Measurements from ENCODE around the gene ME1. TPM values are rescaled to one million over a fixed set of nuclear protein-coding genes. Genes with fewer than 3 reads are reported as not detected.

ME1 gene
- total RNA-seq, 3 donors from 2014 or later, result 2.6 to 10.4 (median 7.3) TPM

DNA sequence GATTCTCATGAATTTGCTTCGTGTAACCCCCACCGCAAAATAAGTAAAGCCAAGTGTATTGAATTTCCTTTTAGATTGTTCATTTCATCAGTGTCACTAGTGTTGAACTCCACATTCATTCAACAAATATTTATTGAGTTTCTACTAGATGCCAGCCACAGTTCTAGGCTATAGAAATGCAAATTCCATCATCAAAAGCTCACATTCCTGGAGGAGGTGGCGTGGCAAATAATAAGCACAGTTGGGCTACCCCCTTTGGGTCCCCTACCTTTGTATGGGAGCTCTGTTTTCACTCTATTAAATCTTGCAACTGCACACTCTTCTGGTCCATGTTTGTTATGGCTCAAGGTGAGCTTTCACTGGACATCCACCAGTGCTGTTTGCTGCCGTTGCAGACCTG lies 12.7 kb upstream of the ME1 start:
- no peaks in the 10 kb centered on the region for H3K36me3 ChIP-seq (ENCODE audit: low read depth)
- no peaks in the 10 kb centered on the region for H3K9me3 ChIP-seq
- H3K4me1 ChIP-seq (ENCODE audit: low read depth), result no peaks in the 10 kb centered on the region
- no peak for DNase-seq
- intact Hi-C loops (cut with DNase I, micrococcal nuclease), result no loop called here
- TF ChIP-seq, protein P1, sequence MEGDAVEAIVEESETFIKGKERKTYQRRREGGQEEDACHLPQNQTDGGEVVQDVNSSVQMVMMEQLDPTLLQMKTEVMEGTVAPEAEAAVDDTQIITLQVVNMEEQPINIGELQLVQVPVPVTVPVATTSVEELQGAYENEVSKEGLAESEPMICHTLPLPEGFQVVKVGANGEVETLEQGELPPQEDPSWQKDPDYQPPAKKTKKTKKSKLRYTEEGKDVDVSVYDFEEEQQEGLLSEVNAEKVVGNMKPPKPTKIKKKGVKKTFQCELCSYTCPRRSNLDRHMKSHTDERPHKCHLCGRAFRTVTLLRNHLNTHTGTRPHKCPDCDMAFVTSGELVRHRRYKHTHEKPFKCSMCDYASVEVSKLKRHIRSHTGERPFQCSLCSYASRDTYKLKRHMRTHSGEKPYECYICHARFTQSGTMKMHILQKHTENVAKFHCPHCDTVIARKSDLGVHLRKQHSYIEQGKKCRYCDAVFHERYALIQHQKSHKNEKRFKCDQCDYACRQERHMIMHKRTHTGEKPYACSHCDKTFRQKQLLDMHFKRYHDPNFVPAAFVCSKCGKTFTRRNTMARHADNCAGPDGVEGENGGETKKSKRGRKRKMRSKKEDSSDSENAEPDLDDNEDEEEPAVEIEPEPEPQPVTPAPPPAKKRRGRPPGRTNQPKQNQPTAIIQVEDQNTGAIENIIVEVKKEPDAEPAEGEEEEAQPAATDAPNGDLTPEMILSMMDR (IDR thresholded peaks at IDR 0.05), result no peak
- no peak overlapping the region for H3K4me3 ChIP-seq
- ATAC-seq, result no peak

DNA sequence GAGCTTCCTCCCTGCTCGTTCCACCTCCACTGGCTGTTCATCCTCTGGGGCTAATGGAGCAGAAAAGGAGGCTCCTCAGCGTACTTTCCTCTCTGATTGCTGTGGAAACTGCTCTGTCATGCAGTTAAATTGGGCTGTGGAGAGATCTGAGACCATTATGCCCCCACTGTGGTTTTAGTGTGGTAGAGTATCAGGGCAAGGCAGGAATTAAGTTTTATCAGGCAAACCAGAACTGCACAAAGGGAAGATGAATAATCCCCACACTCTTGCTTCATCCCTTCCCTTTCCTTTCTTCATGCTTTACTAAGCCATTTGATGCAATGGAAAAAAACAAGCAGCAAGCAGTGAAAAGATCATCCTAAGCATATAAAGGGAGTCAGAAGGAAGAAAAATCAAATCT lies 11.9 kb upstream of the ME1 start:
- TF ChIP-seq, protein P1 (IDR thresholded peaks at IDR 0.05), result no peak
- no peaks in the 10 kb centered on the region for H3K4me1 ChIP-seq (ENCODE audit: low read depth)
- H3K4me3 ChIP-seq, result no peak overlapping the region
- no peak for ATAC-seq
- H3K9me3 ChIP-seq, result no peaks in the 10 kb centered on the region
- DNase-seq, result no peak
- H3K36me3 ChIP-seq (ENCODE audit: low read depth), result no peaks in the 10 kb centered on the region
- intact Hi-C loops (cut with DNase I, micrococcal nuclease), result no loop called here

DNA sequence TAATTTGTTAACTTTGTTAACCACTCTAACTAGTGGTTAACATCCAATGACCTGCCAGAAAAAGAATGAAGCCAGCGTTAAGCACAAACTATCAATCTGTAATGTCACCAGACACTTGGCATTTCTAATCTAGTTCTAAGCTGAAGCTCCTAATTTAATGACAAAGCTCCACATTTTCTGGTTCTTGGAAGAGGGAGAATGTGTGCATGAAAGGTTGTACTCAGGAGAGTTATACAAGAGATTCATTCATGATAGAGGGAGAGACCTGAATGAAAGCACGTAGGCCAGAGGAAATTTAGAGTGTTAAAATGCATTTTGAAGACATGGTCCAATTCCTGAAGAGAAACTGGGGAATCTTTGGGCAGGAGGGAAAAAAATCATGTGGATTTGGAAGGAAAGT lies 8.3 kb upstream of the ME1 start:
- TF ChIP-seq, protein P1 (IDR thresholded peaks at IDR 0.05), result no peak
- H3K36me3 ChIP-seq (ENCODE audit: low read depth), result no peaks in the 10 kb centered on the region
- ATAC-seq, result no peak
- intact Hi-C loops (cut with DNase I, micrococcal nuclease), result no loop called here
- H3K4me3 ChIP-seq, result no peak overlapping the region
- no peaks in the 10 kb centered on the region for H3K9me3 ChIP-seq
- no peak for DNase-seq
- peaks cover 8% of the 10 kb centered on the region for H3K4me1 ChIP-seq (ENCODE audit: low read depth)

DNA sequence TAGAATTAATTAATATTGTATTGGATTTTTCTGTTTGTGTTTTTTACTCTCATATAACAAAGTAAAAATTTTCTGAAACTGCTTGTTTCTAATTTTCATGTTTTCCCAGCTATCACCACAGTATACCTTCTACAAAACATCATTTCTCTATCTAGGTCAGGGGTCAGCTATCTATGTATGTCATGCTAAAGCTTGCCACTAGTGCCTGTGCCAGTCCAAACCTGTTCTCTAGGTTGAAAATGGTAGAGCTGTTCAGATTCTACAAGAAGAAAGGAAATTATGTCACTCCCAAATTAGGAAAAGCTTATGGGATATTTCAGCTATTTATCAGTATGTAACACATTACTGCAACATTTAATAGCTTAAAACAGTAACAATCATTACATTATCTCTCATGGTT lies 5.8 kb upstream of the ME1 start:
- intact Hi-C loops (cut with DNase I, micrococcal nuclease), result no loop called here
- Histone ChIP-seq H3K9me3 (no peaks in the 10 kb centered on the region), H3K4me3 (no peak overlapping the region), H3K4me1 (ENCODE audit: low read depth) (peaks cover 9% of the 10 kb centered on the region), H3K36me3 (ENCODE audit: low read depth) (no peaks in the 10 kb centered on the region)
- TF ChIP-seq, protein P1 (IDR thresholded peaks at IDR 0.05), result no peak
- no peak for ATAC-seq
- DNase-seq, result no peak

DNA sequence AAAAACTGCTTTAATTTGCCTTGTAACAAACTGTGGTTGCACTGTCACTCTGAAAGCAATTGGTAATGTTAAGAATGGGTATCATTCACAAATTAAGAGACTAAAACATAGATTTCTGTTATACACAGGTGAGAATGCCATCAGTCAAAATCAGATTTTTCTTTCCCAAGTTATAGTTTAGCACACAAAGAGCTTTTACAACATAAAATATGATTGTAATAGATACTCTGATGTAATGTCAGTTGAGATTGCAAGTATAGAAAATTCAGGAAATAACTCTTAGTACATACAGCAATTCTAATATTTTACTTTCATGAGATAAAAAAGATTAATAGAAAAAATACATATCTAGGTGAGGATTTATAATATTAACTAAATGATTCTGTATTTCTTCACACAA lies 2.3 kb upstream of the ME1 start:
- peaks cover 19% of the 10 kb centered on the region for H3K4me1 ChIP-seq (ENCODE audit: low read depth)
- H3K4me3 ChIP-seq, result no peak overlapping the region
- intact Hi-C loops (cut with DNase I, micrococcal nuclease), result no loop called here
- no peak for ATAC-seq
- no peaks in the 10 kb centered on the region for H3K9me3 ChIP-seq
- TF ChIP-seq, protein P1 (IDR thresholded peaks at IDR 0.05), result no peak
- no peaks in the 10 kb centered on the region for H3K36me3 ChIP-seq (ENCODE audit: low read depth)
- DNase-seq, result no peak

DNA sequence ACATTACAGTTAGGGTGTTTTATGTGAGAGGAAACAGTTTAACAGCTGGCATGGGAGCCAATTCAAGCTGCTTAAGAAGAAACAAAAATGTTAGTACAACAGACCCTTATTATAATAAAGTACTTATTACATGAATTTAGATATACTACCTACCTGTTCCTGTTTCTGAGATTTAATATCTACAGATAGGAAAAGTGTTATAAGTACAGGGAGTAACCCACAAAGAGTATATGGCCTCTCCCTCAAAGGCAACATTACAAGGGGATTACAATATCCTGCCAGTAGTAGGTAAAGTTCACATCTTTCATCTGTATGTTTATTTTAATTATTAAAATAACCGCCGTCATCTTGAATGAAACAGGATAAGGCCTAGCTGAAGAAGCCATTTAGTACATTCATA lies 1.8 kb upstream of the ME1 start:
- ATAC-seq (peak; percentile 32), DNase-seq (no peak)
- no peak overlapping the region for H3K4me3 ChIP-seq
- TF ChIP-seq, protein P1 (IDR thresholded peaks at IDR 0.05), result no peak
- intact Hi-C loops (cut with DNase I, micrococcal nuclease), result no loop called here
- peaks cover 19% of the 10 kb centered on the region for H3K4me1 ChIP-seq (ENCODE audit: low read depth)
- no peaks in the 10 kb centered on the region for H3K9me3 ChIP-seq
- H3K36me3 ChIP-seq (ENCODE audit: low read depth), result no peaks in the 10 kb centered on the region
